Fibroblast of lung (primary cell): ENCODE results near the gene DUSP15. TPM values are rescaled to one million over a fixed set of nuclear protein-coding genes. Genes with fewer than 3 reads are reported as not detected.

Source experiments
- DNase-seq, 2 donors: peaks; one replicate each; pipeline versions ENCODE4 v3.0.0 to v3.0.0-alpha.2; 2010; ENCODE audit warnings: low read depth in 2 of 2
- H2AFZ ChIP-seq: 2 replicates; pipeline ENCODE4 v1.5.1; 2012; ENCODE audit warnings: low read length, control low read depth, inconsistent platforms
- H3K27ac ChIP-seq: 2 replicates; pipeline ENCODE4 v1.5.1; 2011; ENCODE audit warnings: low read length, control low read depth; ENCODE audit not compliant: insufficient read depth
- H3K27me3 ChIP-seq: 2 replicates; pipeline ENCODE4 v1.5.1; 2011; ENCODE audit warnings: mild to moderate bottlenecking, low read length; ENCODE audit not compliant: control insufficient read depth, insufficient read depth
- H3K36me3 ChIP-seq: 2 replicates; pipeline ENCODE4 v1.5.1; 2011; ENCODE audit warnings: low read length; ENCODE audit not compliant: control insufficient read depth, insufficient read depth
- H3K4me1 ChIP-seq: 2 replicates; pipeline ENCODE4 v1.5.1; 2011; ENCODE audit warnings: low read length; ENCODE audit not compliant: control insufficient read depth, insufficient read depth; ENCODE audit errors: extremely low read depth
- H3K4me2 ChIP-seq: 2 replicates; pipeline ENCODE4 v1.5.1; 2011; ENCODE audit warnings: low read length, control low read depth; ENCODE audit not compliant: insufficient read depth; ENCODE audit errors: extremely low read depth
- H3K4me3 ChIP-seq, 4 experiments: fragments of 200-600 bp in 1 of 4; sonication (generic) in 1 of 4; replicated peaks in 1 of 4; 2 replicates each; pipeline ENCODE4 v1.5.1; 2011 to 2016; ENCODE audit warnings: low read length in 4 of 4, low read depth in 3 of 4, mild to moderate bottlenecking in 3 of 4, control low read depth in 2 of 4, inconsistent platforms in 1 of 4, mixed read lengths in 1 of 4; ENCODE audit not compliant: insufficient read depth in 1 of 4; ENCODE audit errors: control extremely low read depth in 1 of 4
- H3K79me2 ChIP-seq: 2 replicates; pipeline ENCODE4 v1.5.1; 2012; ENCODE audit warnings: mild to moderate bottlenecking, low read length, inconsistent platforms; ENCODE audit not compliant: control insufficient read depth, insufficient read depth
- H3K9ac ChIP-seq: 2 replicates; pipeline ENCODE4 v1.5.1; 2011; ENCODE audit warnings: mild to moderate bottlenecking, low read length, control low read depth; ENCODE audit not compliant: insufficient read depth
- H3K9me3 ChIP-seq: 2 replicates; pipeline ENCODE4 v1.5.1; 2012; ENCODE audit warnings: low read depth, low read length; ENCODE audit not compliant: control insufficient read depth, insufficient read depth
- H4K20me1 ChIP-seq: 2 replicates; pipeline ENCODE4 v1.5.1; 2011; ENCODE audit warnings: low read length; ENCODE audit not compliant: control insufficient read depth, insufficient read depth; ENCODE audit errors: extremely low read depth
- EZH2 ChIP-seq: IDR thresholded peaks from 2 replicates; pipeline ENCODE4 v1.5.1; 2012; ENCODE audit warnings: low read length, control low read depth, mild to moderate bottlenecking; ENCODE audit errors: missing control alignments
- polyA plus RNA-seq, 2 donors: library from polyadenylated mRNA; depleted of rRNA in 1 of 2; stranded (reverse) in 1 of 2; unstranded in 1 of 2; fragments of >200 nt; gene quantifications; 2 replicates each; pipeline ENCODE4 v1.2.1, GENCODE V29; 2011 to 2012; ENCODE audit warnings: missing spikeins in 1 of 2
- total RNA-seq: library from RNA; depleted of rRNA; stranded (reverse); fragments of >200 nt; gene quantifications from 2 replicates; pipeline ENCODE4 v1.2.1, GENCODE V29; 2014
- TF ChIP-seq, protein P1 (sequence below), 2 donors: IDR thresholded peaks in 1 of 2; conservative IDR thresholded peaks in 1 of 2; 1 replicate in 1 of 2; 2 replicates in 1 of 2; pipeline ENCODE4 v1.5.1; 2011 to 2012; ENCODE audit warnings: low read length in 2 of 2, control low read depth in 1 of 2, inconsistent platforms in 1 of 2, low read depth in 1 of 2, mild to moderate bottlenecking in 1 of 2

The DUSP15 gene
- total and polyA plus RNA-seq, 2 donors (not counting 1 experiment from before 2014, with no cell fraction given): 0.14 TPM; not detected in 1

DNA sequence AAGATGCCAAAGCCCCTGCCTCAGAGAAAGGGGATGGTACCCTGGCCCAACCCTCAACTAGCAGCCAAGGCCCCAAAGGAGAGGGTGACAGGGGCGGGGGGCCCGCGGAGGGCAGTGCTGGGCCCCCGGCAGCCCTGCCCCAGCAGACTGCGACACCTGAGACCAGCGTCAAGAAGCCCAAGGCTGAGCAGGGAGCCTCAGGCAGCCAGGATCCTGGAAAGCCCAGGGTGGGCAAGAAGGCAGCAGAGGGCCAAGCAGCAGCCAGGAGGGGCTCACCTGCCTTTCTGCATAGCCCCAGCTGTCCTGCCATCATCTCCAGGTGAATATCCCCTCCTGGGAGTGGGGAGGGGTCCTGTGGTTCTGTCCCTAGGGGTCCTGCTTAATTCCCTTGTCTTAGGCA, 50.1 kb downstream of the DUSP15 start:
- no peak overlapping the region for H2AFZ ChIP-seq
- H3K27ac ChIP-seq: no peak overlapping the region
- TF ChIP-seq EZH2: no peak
- TF ChIP-seq, protein P1, sequence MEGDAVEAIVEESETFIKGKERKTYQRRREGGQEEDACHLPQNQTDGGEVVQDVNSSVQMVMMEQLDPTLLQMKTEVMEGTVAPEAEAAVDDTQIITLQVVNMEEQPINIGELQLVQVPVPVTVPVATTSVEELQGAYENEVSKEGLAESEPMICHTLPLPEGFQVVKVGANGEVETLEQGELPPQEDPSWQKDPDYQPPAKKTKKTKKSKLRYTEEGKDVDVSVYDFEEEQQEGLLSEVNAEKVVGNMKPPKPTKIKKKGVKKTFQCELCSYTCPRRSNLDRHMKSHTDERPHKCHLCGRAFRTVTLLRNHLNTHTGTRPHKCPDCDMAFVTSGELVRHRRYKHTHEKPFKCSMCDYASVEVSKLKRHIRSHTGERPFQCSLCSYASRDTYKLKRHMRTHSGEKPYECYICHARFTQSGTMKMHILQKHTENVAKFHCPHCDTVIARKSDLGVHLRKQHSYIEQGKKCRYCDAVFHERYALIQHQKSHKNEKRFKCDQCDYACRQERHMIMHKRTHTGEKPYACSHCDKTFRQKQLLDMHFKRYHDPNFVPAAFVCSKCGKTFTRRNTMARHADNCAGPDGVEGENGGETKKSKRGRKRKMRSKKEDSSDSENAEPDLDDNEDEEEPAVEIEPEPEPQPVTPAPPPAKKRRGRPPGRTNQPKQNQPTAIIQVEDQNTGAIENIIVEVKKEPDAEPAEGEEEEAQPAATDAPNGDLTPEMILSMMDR (conservative IDR thresholded peaks at IDR 0.05 in 1 of 2, IDR thresholded peaks at IDR 0.05 in 1 of 2; ENCODE audit: low read depth in 1 of 2, low read length in 2 of 2): no peak
- H3K4me3 ChIP-seq: no peak overlapping the region
- H3K9ac ChIP-seq: no peak overlapping the region
- no peaks in the 10 kb centered on the region for H3K27me3 ChIP-seq
- no peaks in the 10 kb centered on the region for H4K20me1 ChIP-seq
- no peaks in the 10 kb centered on the region for H3K9me3 ChIP-seq
- no peak for DNase-seq
- H3K36me3 ChIP-seq: no peaks in the 10 kb centered on the region
- peaks cover 2% of the 10 kb centered on the region for H3K4me1 ChIP-seq
- H3K4me2 ChIP-seq: no peak overlapping the region
- H3K79me2 ChIP-seq: no peaks in the 10 kb centered on the region

DNA sequence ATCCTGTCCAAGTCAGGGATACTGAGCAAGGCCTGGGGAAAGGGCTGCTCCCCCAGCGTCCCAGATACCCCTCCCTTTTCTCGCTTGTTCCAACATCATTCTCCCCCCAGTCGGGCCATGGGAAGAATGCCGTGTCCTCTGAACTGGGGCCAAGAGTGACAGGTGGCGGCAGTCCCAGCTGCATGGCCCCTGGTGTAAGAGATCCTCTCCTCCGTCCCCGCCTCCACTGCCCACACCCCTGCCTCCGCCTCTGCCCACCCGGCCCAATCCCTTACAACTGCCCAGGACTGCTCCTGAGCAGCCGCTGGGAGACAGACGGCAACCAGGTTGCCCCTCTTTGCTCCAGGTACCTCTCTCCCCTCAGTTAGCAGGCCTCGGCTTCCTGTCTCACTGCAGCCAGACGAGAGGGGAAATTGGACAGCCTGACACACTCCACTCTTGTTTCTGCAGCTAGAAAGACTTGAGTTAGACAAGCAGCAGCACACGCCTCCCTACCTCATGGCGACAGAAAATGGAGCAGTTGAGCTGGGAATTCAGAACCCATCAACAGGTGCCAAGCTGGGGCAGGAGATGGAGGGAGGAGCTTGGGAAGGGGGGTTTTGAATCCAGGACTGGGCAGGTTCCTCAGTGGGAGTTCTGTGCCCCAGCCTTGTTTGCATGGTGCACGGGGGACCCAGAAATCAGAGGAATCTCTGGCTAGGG, 51.1 kb downstream of the DUSP15 start, which contains the start of gene MYLK2:
Gene MYLK2 (plus strand): TSS at position 274 of the 702 bp plus-strand sequence. CDS start 225 bp downstream, at position 499.
- DNase-seq: no peak
- Histone ChIP-seq H3K27ac (no peak within 1 kb of the TSS), H3K36me3 (no peaks in the 10 kb centered on the region)

DNA sequence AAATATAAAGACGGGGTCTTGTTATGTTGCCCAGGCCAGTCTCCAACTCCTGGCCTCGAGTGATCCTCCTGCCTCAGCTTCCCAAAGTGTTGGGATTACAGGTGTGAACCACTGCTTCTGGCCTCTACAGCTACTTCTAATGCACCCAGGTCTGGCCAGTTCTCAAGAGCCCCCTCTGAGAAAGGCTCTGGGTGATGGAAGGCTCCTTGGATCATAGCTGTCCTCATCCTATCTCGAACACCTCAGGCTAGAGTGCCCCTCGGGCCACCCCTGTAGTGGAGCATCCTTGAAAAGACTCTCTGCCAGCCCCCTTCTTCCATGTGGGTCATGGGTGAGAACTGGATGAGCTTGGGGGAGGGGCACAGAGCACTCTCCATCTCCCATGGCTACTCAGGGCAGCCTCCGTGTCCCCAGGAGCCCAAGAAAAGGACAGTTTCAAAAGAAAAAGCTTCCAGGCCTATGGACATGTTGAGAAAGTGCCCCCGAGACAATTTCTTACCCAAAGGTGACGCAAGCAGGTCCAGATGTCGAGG, 51.9 kb downstream of the DUSP15 start:
- H3K27me3 ChIP-seq: no peaks in the 10 kb centered on the region
- no peaks in the 10 kb centered on the region for H3K79me2 ChIP-seq
- H3K4me3 ChIP-seq: no peak overlapping the region
- no peak for TF ChIP-seq EZH2
- TF ChIP-seq, protein P1 (conservative IDR thresholded peaks at IDR 0.05 in 1 of 2, IDR thresholded peaks at IDR 0.05 in 1 of 2; ENCODE audit: low read depth in 1 of 2, low read length in 2 of 2): no peak
- no peaks in the 10 kb centered on the region for H3K36me3 ChIP-seq
- H3K9ac ChIP-seq: no peak overlapping the region
- H3K4me1 ChIP-seq: peaks cover 2% of the 10 kb centered on the region
- no peak overlapping the region for H3K4me2 ChIP-seq
- H3K9me3 ChIP-seq: no peaks in the 10 kb centered on the region
- H4K20me1 ChIP-seq: no peaks in the 10 kb centered on the region
- DNase-seq: no peak
- no peak overlapping the region for H2AFZ ChIP-seq
- H3K27ac ChIP-seq: no peak overlapping the region

More for the DNA sequence above, 51.1 kb downstream of the DUSP15 start, which contains the start of gene MYLK2:
- no peaks in the 10 kb centered on the region for H3K27me3 ChIP-seq
- H2AFZ ChIP-seq: no peak within 1 kb of the TSS
- TF ChIP-seq, protein P1 (conservative IDR thresholded peaks at IDR 0.05 in 1 of 2, IDR thresholded peaks at IDR 0.05 in 1 of 2; ENCODE audit: low read depth in 1 of 2, low read length in 2 of 2): no peak
- no peak for TF ChIP-seq EZH2
- no peaks in the 10 kb centered on the region for H3K79me2 ChIP-seq
- H4K20me1 ChIP-seq: no peaks in the 10 kb centered on the region
- H3K9ac ChIP-seq: no peak within 1 kb of the TSS
- no peaks in the 10 kb centered on the region for H3K9me3 ChIP-seq
- peaks cover 2% of the 10 kb centered on the region for H3K4me1 ChIP-seq
- H3K4me2 ChIP-seq: no peak within 1 kb of the TSS
- H3K4me3 ChIP-seq: no peak within 1 kb of the TSS
